Natural killer cell (primary cell): ENCODE data around the gene PFKP. TPM values are rescaled to one million over a fixed set of nuclear protein-coding genes. Genes with fewer than 3 reads are reported as not detected.

Experiments used
- ATAC-seq, 3 donors: fragments of 150-1000 bp in 2 of 3; fragments of 200-7000 bp in 1 of 3; cut with Tn5 transposase; 1 replicate in 1 of 3; 2 replicates in 2 of 3; pipeline ENCODE4 v1.10.0; 2021; ENCODE audit warnings: mild to moderate bottlenecking in 2 of 3, moderate library complexity in 2 of 3
- DNase-seq, 2 donors: peaks; one replicate each; pipeline versions ENCODE4 v3.0.0 to v3.0.0-alpha.2; 2013 to 2021; ENCODE audit warnings: mixed read lengths in 1 of 2
- H3K27ac ChIP-seq: one replicate; pipeline ENCODE4 v1.5.1; 2013; ENCODE audit warnings: mild to moderate bottlenecking, low read length
- H3K27me3 ChIP-seq: one replicate; pipeline ENCODE4 v1.6.1; 2013; ENCODE audit warnings: low read length; ENCODE audit not compliant: control insufficient read depth, insufficient read depth
- H3K36me3 ChIP-seq: one replicate; pipeline ENCODE4 v1.6.1; 2013; ENCODE audit warnings: low read length; ENCODE audit not compliant: control insufficient read depth, insufficient read depth
- H3K4me1 ChIP-seq: one replicate; pipeline ENCODE4 v1.6.1; 2013; ENCODE audit warnings: low read length; ENCODE audit not compliant: control insufficient read depth, insufficient read depth
- H3K4me3 ChIP-seq: one replicate; pipeline ENCODE4 v1.5.1; 2013; ENCODE audit warnings: low read length
- H3K9me3 ChIP-seq: one replicate; pipeline ENCODE4 v1.6.1; 2013; ENCODE audit warnings: low read length; ENCODE audit not compliant: control insufficient read depth, insufficient read depth
- H3K27ac Mint-ChIP-seq, 2 donors: one replicate each; pipeline ENCODE4 v1.8.0; 2022; ENCODE audit warnings: mild to moderate bottlenecking in 2 of 2, mixed read lengths in 2 of 2, moderate library complexity in 1 of 2
- H3K27me3 Mint-ChIP-seq, 2 donors: one replicate each; pipeline ENCODE4 v1.8.0; 2022; ENCODE audit warnings: low read depth in 2 of 2, mixed read lengths in 2 of 2
- H3K36me3 Mint-ChIP-seq: one replicate; pipeline ENCODE4 v1.8.0; 2022; ENCODE audit warnings: mixed read lengths
- H3K4me1 Mint-ChIP-seq, 2 donors: one replicate each; pipeline ENCODE4 v1.8.0; 2022; ENCODE audit warnings: mixed read lengths in 2 of 2
- H3K4me3 Mint-ChIP-seq: one replicate; pipeline ENCODE4 v1.8.0; 2022; ENCODE audit warnings: mild to moderate bottlenecking, moderate library complexity, mixed read lengths
- H3K9me3 Mint-ChIP-seq, 2 donors: one replicate each; pipeline ENCODE4 v1.8.0; 2022; ENCODE audit warnings: mixed read lengths in 2 of 2
- WGBS: methylation state at CpG from one replicate; pipeline ENCODE4 v1.1.7; 2013; ENCODE audit warnings: missing lambda C conversion rate; ENCODE audit not compliant: insufficient coverage; 5-methylcytosine and 5-hydroxymethylcytosine counted together
- intact Hi-C: fragments of 100-400 bp; cut with micrococcal nuclease; formaldehyde crosslinking; loops from one replicate; pipeline ENCODE4 v1.14.2; 2022
- total RNA-seq, 4 donors: library from RNA; stranded (reverse); fragments of 120-200 nt in 1 of 4; gene quantifications; one replicate each; pipeline versions ENCODE4 v1.2.3 to v1.2.4, GENCODE V29; 2013 to 2022
- TF ChIP-seq, protein P1 (sequence below): fragments of 200-600 bp; IDR thresholded peaks from one replicate; pipeline ENCODE4 v1.8.0; 2022; ENCODE audit warnings: antibody characterized with exemption

PFKP gene
- total RNA-seq, 3 donors from 2014 or later (not counting 1 experiment from before 2014, with no cell fraction given), result 43.9 to 62.4 (median 47.4) TPM

DNA sequence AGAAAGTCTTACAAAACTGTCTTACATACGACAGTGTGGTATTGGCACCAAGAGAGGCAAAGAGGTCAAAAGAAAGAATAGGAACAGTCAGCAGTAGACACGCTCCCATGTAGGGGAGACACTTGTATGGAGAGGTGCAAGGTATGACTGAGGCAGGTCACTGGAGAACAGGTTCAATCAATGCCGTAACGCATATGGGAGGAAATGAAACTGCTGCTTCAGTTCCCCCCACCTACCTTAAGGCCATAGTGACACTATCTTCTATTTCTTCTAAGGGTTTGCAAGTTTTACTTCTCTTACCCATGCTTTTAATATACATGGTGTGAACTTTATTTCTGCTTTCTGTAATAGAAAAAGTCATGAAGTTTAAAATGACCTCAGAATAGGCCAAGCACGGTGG, 110.7 kb downstream of the PFKP start:
- WGBS, result 79% methylated on average over 4 of the region's 5 CpGs
- H3K27me3 ChIP-seq, result no peaks in the 10 kb centered on the region
- Mint-ChIP-seq H3K27ac (no peak overlapping the region), H3K36me3 (no peaks in the 10 kb centered on the region), H3K9me3 (peaks cover 0 to under 1% of the 10 kb centered on the region in 2 donors), H3K27me3 (peaks cover 17 to 26% of the 10 kb centered on the region in 2 donors), H3K4me3 (no peak overlapping the region), H3K4me1 (peaks cover 2% of the 10 kb centered on the region in 2 donors)
- intact Hi-C loops, result no loop called here
- H3K9me3 ChIP-seq, result no peaks in the 10 kb centered on the region
- no peak overlapping the region for H3K4me3 ChIP-seq
- DNase-seq (no peak), ATAC-seq (no peak)
- H3K4me1 ChIP-seq, result peaks cover 10% of the 10 kb centered on the region
- no peak overlapping the region for H3K27ac ChIP-seq
- H3K36me3 ChIP-seq, result no peaks in the 10 kb centered on the region
- TF ChIP-seq, protein P1, sequence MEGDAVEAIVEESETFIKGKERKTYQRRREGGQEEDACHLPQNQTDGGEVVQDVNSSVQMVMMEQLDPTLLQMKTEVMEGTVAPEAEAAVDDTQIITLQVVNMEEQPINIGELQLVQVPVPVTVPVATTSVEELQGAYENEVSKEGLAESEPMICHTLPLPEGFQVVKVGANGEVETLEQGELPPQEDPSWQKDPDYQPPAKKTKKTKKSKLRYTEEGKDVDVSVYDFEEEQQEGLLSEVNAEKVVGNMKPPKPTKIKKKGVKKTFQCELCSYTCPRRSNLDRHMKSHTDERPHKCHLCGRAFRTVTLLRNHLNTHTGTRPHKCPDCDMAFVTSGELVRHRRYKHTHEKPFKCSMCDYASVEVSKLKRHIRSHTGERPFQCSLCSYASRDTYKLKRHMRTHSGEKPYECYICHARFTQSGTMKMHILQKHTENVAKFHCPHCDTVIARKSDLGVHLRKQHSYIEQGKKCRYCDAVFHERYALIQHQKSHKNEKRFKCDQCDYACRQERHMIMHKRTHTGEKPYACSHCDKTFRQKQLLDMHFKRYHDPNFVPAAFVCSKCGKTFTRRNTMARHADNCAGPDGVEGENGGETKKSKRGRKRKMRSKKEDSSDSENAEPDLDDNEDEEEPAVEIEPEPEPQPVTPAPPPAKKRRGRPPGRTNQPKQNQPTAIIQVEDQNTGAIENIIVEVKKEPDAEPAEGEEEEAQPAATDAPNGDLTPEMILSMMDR, result no peak

DNA sequence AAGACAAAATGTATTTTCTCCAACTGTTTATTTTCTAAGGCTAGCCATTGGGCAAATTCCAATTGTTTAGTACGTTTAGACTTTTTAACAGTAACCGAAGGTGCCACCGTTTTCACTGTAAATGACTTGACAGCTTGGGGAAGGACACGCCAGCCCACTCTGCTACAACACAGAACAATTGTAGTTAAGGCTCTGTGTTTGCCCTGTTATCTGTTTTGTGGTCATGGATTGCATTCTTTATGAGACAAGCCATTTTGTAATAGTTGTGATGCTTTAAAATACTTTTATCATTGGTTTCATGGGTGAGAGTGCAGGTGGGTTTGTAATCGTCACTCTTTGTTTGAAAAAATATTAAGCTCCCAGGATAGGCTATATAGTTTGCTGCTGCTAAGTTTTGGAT, 111.8 kb downstream of the PFKP start:
- Histone ChIP-seq H3K27me3 (no peaks in the 10 kb centered on the region), H3K4me1 (no peaks in the 10 kb centered on the region), H3K9me3 (no peaks in the 10 kb centered on the region), H3K27ac (no peak overlapping the region), H3K36me3 (no peaks in the 10 kb centered on the region), H3K4me3 (no peak overlapping the region)
- no peaks in the 10 kb centered on the region for H3K4me1 Mint-ChIP-seq
- ATAC-seq (peak in 1 of 3 donors; percentile 54), DNase-seq (no peak)
- H3K36me3 Mint-ChIP-seq, result no peaks in the 10 kb centered on the region
- WGBS, result 97% methylated on average over 5 of the region's 5 CpGs
- H3K9me3 Mint-ChIP-seq, result no peaks in the 10 kb centered on the region
- H3K27me3 Mint-ChIP-seq, result peaks cover 21 to 26% of the 10 kb centered on the region in 2 donors
- H3K4me3 Mint-ChIP-seq, result no peak overlapping the region
- no peak overlapping the region for H3K27ac Mint-ChIP-seq
- TF ChIP-seq, protein P1, result no peak
- intact Hi-C loops, result no loop called here

DNA sequence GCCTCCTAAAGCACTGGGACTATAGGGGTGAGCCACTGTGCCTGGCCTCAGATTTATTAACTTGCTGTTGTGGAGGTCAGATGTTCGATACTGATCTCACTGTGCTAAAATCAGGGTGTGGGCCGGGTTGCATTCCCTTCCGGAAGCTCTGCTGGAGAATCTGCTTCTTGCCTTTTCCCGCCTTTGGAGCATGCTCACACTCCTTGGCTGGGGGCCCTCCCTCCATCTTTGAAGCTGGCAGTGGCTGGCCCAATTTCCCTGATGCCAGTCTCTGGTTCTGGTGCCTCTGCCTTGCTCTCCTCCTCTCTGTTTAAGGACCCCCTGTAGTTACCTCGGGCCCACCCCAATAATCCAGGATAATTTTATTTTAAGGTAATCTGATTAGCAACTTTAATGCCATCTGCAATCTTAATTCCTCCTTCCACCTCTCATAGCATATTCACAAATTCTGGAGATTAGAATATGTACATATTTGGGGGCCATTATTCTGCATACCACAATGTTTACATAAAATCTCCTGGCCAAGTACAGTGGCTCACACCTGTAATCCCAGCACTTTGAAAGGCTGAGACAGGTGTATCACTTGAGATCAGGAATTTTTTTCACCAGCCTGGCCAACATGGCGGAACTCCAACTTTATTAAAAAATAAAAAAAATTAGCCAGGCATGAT, 113.1 kb downstream of the PFKP start:
- Mint-ChIP-seq H3K27ac (no peak overlapping the region), H3K36me3 (no peaks in the 10 kb centered on the region), H3K4me1 (no peaks in the 10 kb centered on the region), H3K27me3 (peaks cover 21 to 26% of the 10 kb centered on the region in 2 donors), H3K9me3 (no peaks in the 10 kb centered on the region), H3K4me3 (no peak overlapping the region)
- no peak overlapping the region for H3K27ac ChIP-seq
- no peak overlapping the region for H3K4me3 ChIP-seq
- DNase-seq, result no peak
- H3K9me3 ChIP-seq, result no peaks in the 10 kb centered on the region
- intact Hi-C loops, result no loop called here
- ATAC-seq, result no peak
- H3K4me1 ChIP-seq, result no peaks in the 10 kb centered on the region
- H3K27me3 ChIP-seq, result no peaks in the 10 kb centered on the region
- no peaks in the 10 kb centered on the region for H3K36me3 ChIP-seq
- WGBS, result 93% methylated on average over 5 of the region's 6 CpGs
- TF ChIP-seq, protein P1, result no peak

DNA sequence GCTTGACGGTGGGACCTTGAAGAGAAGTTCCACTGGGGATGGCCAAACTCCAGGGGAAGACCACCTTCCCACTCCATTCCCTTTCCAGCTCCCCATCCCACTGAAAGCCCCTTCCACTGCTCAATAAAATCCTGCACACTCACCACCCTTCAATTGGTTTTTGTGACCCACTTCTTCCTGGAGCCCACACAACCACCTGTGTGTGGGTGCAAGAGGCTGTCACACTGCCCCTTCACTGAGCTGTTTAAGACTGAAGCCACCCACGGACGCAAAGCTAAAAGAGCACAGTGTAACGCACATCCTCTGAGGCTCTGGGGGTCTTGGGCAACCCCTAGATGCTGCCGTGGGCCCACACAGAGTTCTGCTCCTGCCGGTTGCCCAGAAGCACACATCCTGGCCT, 118.0 kb downstream of the PFKP start:
- no peak overlapping the region for H3K27ac Mint-ChIP-seq
- 73% methylated on average over 6 of the region's 6 CpGs for WGBS
- DNase-seq, result no peak

More for the DNA sequence above, 118.0 kb downstream of the PFKP start:
- ATAC-seq, result no peak
- Histone ChIP-seq H3K4me1 (no peaks in the 10 kb centered on the region), H3K27ac (no peak overlapping the region), H3K36me3 (no peaks in the 10 kb centered on the region), H3K4me3 (no peak overlapping the region), H3K9me3 (no peaks in the 10 kb centered on the region), H3K27me3 (no peaks in the 10 kb centered on the region)
- Mint-ChIP-seq H3K27me3 (peaks cover 25 to 33% of the 10 kb centered on the region in 2 donors), H3K4me1 (no peaks in the 10 kb centered on the region), H3K4me3 (no peak overlapping the region), H3K36me3 (no peaks in the 10 kb centered on the region), H3K9me3 (no peaks in the 10 kb centered on the region)
- TF ChIP-seq, protein P1, result no peak
- intact Hi-C loops, result no loop called here
